Upper lobe of right lung (tissue), 1 donor: ENCODE measurements around the gene GASK1B. TPM values are rescaled to one million over a fixed set of nuclear protein-coding genes. Genes with fewer than 3 reads are reported as not detected.
A peak's percentile ranks its signal among the peaks of the same experiment; 100 is the strongest.

Experiments used
- ATAC-seq: fragments of 200-7000 bp; cut with Tn5 transposase; one replicate; pipeline ENCODE4 v1.9.1; 2020; ENCODE audit warnings: mild to moderate bottlenecking, moderate library complexity
- DNase-seq: peaks from one replicate; pipeline ENCODE4 v3.0.0-alpha.2; 2020
- H3K27ac ChIP-seq: fragments of 200-600 bp; one replicate; pipeline ENCODE4 v1.8.0; 2022
- H3K27me3 ChIP-seq: fragments of 200-600 bp; one replicate; pipeline ENCODE4 v1.8.0; 2022; ENCODE audit warnings: mild to moderate bottlenecking
- H3K36me3 ChIP-seq: fragments of 200-600 bp; one replicate; pipeline ENCODE4 v1.8.0; 2022
- H3K4me1 ChIP-seq: fragments of 200-600 bp; one replicate; pipeline ENCODE4 v1.8.0; 2022
- H3K4me3 ChIP-seq: fragments of 200-600 bp; one replicate; pipeline ENCODE4 v1.8.0; 2022; ENCODE audit warnings: mild to moderate bottlenecking
- H3K9me3 ChIP-seq: fragments of 200-600 bp; one replicate; pipeline ENCODE4 v1.8.0; 2022
- intact Hi-C: fragments of 100-400 bp; cut with DNase I; formaldehyde crosslinking; loops from one replicate; pipeline ENCODE4 v1.11.0; 2022
- total RNA-seq: library from RNA; stranded (reverse); fragmentation: NEBNext Ultra II Directional; extraction: Animal tissue kit (Norgen Biotek cat#: 25700); gene quantifications from one replicate; pipeline ENCODE4 v1.2.1, GENCODE V29; 2021
- TF ChIP-seq, protein P1 (sequence below): fragments of 200-600 bp; IDR thresholded peaks from one replicate; pipeline ENCODE4 v1.8.0; 2022; ENCODE audit warnings: antibody characterized with exemption
- donor health status: DM: no; HTN: yes; CAD: no; lungs with severe emphysema.

Gene GASK1B
- total RNA-seq, 1 donor from 2014 or later = 37.3 TPM

DNA sequence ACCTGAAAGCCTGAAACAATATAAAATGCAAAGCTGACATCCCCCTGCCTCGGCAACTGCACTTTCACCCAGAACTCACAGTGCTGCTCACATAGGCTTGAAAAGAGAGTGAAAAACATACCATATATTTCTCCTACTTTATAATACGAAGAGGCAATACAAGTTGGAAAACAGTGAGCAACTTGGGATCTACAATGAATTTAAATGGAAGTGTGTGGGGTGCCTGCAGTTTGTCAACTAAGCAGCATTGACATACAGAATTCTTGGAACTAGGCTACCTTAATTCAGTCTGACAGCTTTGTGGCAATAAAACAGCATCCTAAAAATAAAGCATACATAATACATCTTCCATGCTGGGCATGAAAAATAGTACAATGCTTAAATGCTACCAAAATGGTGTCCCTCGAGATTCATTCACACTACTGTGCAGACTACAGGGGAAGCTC, 8.0 kb downstream of the GASK1B start:
- DNase-seq (no peak), ATAC-seq (no peak)
- Histone ChIP-seq H3K36me3 (no peaks in the 10 kb centered on the region), H3K4me3 (no peak overlapping the region), H3K27me3 (no peaks in the 10 kb centered on the region), H3K9me3 (no peaks in the 10 kb centered on the region), H3K27ac (no peak overlapping the region), H3K4me1 (peaks cover 6% of the 10 kb centered on the region)
- TF ChIP-seq, protein P1, sequence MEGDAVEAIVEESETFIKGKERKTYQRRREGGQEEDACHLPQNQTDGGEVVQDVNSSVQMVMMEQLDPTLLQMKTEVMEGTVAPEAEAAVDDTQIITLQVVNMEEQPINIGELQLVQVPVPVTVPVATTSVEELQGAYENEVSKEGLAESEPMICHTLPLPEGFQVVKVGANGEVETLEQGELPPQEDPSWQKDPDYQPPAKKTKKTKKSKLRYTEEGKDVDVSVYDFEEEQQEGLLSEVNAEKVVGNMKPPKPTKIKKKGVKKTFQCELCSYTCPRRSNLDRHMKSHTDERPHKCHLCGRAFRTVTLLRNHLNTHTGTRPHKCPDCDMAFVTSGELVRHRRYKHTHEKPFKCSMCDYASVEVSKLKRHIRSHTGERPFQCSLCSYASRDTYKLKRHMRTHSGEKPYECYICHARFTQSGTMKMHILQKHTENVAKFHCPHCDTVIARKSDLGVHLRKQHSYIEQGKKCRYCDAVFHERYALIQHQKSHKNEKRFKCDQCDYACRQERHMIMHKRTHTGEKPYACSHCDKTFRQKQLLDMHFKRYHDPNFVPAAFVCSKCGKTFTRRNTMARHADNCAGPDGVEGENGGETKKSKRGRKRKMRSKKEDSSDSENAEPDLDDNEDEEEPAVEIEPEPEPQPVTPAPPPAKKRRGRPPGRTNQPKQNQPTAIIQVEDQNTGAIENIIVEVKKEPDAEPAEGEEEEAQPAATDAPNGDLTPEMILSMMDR = no peak
- intact Hi-C loops = no loop called here

DNA sequence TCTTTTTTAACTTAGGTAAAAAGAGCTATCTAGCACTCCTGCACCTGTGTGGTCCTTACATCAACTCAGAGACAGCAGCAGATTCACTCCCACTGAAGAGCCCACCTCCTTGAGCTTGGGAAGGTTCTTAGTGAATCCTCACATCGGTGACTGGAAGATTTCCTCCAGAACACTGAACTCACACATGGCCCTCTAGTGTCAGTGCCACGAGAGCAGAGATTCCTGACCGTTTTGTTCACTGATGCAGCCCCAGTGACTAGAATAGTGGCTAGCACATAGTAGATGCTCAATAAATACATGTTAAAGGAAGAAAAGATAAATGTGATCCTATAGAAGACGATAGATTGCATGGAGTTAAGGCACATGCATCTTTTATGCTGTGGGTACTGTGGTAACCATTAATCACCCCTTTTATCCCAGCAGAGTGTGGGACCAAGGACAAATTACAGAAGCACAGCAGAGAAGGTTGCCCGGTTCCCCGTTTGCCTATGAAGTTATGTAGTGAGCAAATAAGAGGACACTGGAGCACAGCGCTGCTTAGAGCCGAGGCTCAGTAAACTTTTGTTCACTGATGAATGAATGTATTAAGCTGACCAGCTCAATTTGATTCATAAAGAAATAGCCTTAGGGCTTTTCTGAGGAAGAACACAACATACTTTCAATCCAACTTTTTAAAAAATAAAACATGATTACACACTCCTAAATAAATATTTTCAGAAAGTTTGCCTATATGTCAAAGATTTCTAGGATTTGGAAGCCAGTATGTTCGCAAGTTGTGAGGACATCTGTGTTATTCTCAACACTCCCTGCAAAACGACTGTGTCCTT, 8.7 kb downstream of the GASK1B start:
- H3K36me3 ChIP-seq = no peaks in the 10 kb centered on the region
- no peak overlapping the region for H3K4me3 ChIP-seq
- H3K27me3 ChIP-seq = no peaks in the 10 kb centered on the region
- intact Hi-C loops = no loop called here
- H3K4me1 ChIP-seq = peaks cover 12% of the 10 kb centered on the region
- no peak overlapping the region for H3K27ac ChIP-seq
- no peaks in the 10 kb centered on the region for H3K9me3 ChIP-seq
- TF ChIP-seq, protein P1 = no peak
- ATAC-seq (no peak), DNase-seq (no peak)

DNA sequence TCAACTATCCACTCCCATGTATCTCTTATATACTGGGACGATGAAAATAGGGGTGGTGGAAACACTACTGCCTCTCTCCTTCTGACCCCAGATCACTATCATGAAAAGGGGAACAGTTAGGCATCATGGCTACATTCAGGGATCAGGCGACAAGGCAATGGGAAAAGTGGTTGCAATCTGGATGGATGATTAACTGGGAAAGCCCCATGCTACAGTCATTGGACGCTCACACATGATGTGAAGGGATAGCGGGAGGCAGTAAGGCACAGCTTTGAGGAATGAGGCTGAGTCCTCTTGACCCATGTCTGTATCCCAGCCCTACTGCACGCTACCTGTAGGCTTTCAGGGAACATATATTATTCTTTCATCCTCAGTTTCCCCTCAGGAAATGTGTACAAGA, 10.2 kb downstream of the GASK1B start:
- Histone ChIP-seq H3K36me3 (no peaks in the 10 kb centered on the region), H3K27ac (no peak overlapping the region), H3K4me1 (peaks cover 5% of the 10 kb centered on the region), H3K9me3 (no peaks in the 10 kb centered on the region), H3K27me3 (no peaks in the 10 kb centered on the region), H3K4me3 (no peak overlapping the region)
- intact Hi-C loops = no loop called here
- ATAC-seq (peak; percentile 16), DNase-seq (no peak)
- TF ChIP-seq, protein P1 = no peak

DNA sequence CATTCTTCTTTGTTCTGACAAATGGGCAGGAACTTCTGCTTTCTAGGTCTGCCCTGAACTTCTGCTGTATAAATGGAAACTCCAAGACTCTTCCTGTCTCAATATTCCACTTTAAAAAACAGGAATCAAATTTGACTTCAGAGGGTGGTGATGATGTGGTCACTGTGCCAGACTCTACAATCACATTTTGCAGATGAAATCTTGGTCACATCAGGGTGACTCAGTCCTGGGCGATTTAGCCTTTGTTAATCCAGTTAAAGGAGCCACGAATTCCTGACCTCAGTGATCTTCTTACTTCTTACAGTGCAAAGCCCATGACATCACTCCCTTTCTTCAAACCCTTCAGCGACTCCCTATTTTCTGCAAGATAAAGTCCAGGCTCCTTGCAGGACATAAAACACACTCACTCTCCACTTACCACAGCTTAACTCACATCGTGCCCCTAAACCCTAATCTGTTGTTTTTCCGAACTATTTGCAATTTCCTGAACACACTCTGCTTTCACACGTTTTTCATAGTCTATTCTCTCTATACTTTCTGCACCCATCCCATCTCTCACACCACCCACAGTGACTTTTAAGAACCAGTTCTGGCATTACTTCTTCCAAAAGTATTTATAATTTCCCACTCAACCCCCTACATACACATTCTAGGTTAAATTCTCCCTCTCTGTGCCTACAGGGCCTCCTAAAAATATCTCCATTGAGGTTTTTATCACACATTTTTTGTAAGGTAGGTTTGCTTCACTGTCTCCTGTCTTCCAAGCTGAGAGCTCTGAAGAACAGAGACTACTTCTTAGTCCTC, 11.1 kb downstream of the GASK1B start:
- TF ChIP-seq, protein P1 = no peak
- no peak for DNase-seq
- no peaks in the 10 kb centered on the region for H3K27me3 ChIP-seq
- intact Hi-C loops = no loop called here
- ATAC-seq = peak; percentile 85
- no peaks in the 10 kb centered on the region for H3K9me3 ChIP-seq
- no peaks in the 10 kb centered on the region for H3K36me3 ChIP-seq
- no peak overlapping the region for H3K4me3 ChIP-seq
- peak overlapping the region; percentile 4 for H3K27ac ChIP-seq
- H3K4me1 ChIP-seq = peaks cover 5% of the 10 kb centered on the region

DNA sequence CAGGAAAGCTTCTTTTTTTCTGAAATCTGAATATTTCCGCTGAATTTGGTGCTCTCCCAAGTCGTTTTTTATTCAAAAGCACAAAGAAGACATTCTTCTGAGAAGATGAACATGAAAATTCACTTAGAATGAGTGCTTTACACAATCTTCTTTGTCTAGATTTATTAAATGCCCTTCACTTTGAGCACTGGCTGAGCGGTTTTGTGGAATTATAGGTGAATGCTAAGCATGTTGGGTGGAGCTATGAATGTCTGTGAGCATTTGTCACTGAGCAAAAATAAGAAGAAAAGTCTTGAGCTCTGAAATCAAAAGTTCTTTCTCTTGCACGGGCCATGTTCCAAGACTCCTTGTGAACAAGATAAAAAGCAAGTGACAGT, 13.1 kb downstream of the GASK1B start:
- no peak for DNase-seq
- H3K27me3 ChIP-seq = no peaks in the 10 kb centered on the region
- H3K4me1 ChIP-seq = peaks cover 5% of the 10 kb centered on the region
- no peak overlapping the region for H3K27ac ChIP-seq
- no peaks in the 10 kb centered on the region for H3K9me3 ChIP-seq
- H3K36me3 ChIP-seq = no peaks in the 10 kb centered on the region
- no peak for ATAC-seq
- TF ChIP-seq, protein P1 = no peak
- no peak overlapping the region for H3K4me3 ChIP-seq
- intact Hi-C loops = no loop called here
